Measurements from ENCODE around the gene ADCY5. TPM values are rescaled to one million over a fixed set of nuclear protein-coding genes. Genes with fewer than 3 reads are reported as not detected.

ADCY5 gene
- total RNA-seq, 4 donors from 2014 or later: 3.5 to 44.6 (median 14.5) TPM

DNA sequence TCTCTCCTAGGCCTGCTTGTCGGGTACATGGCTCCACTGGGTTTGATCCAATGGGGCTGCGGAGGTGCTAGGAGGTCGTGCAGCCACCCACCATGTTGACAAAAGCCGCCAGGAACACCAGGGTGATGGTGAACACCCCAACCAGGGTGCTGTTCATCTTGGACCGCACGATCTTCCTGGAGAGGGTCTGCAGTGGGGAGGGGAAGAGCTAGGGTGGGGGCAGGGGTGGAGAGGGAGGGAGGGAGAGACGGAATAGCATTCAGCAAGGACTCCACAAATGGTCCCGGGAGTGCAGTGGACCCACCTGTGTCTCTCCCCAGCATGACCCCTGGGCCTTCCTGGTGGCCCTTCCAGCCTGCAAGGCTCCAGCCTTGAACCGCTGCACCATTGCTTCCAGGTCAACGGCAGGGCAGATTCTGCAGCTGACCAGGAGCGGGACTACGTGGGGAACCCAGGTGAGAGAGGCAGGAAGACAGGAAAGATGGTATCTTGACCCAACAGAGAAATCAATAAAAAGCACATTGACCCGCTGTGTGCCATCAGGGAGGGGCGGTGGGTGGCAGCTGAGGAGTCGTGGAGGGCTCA lies 144.8 kb downstream of the ADCY5 start:
- H3K27ac ChIP-seq: no peak overlapping the region
- TF ChIP-seq POLR2A (IDR thresholded peaks at IDR 0.05): no peak
- TF ChIP-seq, protein P1, sequence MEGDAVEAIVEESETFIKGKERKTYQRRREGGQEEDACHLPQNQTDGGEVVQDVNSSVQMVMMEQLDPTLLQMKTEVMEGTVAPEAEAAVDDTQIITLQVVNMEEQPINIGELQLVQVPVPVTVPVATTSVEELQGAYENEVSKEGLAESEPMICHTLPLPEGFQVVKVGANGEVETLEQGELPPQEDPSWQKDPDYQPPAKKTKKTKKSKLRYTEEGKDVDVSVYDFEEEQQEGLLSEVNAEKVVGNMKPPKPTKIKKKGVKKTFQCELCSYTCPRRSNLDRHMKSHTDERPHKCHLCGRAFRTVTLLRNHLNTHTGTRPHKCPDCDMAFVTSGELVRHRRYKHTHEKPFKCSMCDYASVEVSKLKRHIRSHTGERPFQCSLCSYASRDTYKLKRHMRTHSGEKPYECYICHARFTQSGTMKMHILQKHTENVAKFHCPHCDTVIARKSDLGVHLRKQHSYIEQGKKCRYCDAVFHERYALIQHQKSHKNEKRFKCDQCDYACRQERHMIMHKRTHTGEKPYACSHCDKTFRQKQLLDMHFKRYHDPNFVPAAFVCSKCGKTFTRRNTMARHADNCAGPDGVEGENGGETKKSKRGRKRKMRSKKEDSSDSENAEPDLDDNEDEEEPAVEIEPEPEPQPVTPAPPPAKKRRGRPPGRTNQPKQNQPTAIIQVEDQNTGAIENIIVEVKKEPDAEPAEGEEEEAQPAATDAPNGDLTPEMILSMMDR (IDR thresholded peaks at IDR 0.05): no peak
- H3K9me3 ChIP-seq: no peaks in the 10 kb centered on the region
- no peak overlapping the region for H3K4me3 ChIP-seq
- no peaks in the 10 kb centered on the region for H3K27me3 ChIP-seq
- no peaks in the 10 kb centered on the region for H3K4me1 ChIP-seq
- peaks cover 0 to 15% (median 0%) of the 10 kb centered on the region in 3 donors for H3K36me3 ChIP-seq
- DNase-seq: peak in 1 of 3 donors; percentile 20

DNA sequence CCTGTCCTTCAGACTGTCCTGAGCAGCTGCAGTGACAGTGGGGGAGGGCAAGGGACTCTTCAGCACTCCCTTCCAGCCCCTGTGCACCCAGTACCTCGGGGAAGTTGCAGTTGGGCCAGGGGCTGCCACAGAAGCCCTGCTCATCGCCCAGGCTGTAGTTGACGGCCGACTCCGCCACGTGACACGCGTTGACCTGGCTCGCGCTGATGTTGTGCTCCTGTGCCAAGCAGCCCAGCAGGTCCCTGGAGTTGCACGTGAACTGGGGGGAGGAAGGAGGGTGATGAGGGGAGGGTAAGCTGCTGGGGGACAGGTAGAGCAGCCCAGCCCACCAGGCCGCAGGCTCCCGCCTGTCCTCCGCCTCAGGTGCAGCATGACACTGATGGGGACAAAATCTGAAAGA lies 145.9 kb downstream of the ADCY5 start:
- no peak overlapping the region for H3K4me3 ChIP-seq
- no peaks in the 10 kb centered on the region for H3K4me1 ChIP-seq
- no peaks in the 10 kb centered on the region for H3K9me3 ChIP-seq
- peaks cover 0 to 15% (median 0%) of the 10 kb centered on the region in 3 donors for H3K36me3 ChIP-seq
- no peak overlapping the region for H3K27ac ChIP-seq
- TF ChIP-seq, protein P1 (IDR thresholded peaks at IDR 0.05): no peak
- no peak for TF ChIP-seq POLR2A (IDR thresholded peaks at IDR 0.05)
- peak in 1 of 3 donors; percentile 39 for DNase-seq
- no peaks in the 10 kb centered on the region for H3K27me3 ChIP-seq

DNA sequence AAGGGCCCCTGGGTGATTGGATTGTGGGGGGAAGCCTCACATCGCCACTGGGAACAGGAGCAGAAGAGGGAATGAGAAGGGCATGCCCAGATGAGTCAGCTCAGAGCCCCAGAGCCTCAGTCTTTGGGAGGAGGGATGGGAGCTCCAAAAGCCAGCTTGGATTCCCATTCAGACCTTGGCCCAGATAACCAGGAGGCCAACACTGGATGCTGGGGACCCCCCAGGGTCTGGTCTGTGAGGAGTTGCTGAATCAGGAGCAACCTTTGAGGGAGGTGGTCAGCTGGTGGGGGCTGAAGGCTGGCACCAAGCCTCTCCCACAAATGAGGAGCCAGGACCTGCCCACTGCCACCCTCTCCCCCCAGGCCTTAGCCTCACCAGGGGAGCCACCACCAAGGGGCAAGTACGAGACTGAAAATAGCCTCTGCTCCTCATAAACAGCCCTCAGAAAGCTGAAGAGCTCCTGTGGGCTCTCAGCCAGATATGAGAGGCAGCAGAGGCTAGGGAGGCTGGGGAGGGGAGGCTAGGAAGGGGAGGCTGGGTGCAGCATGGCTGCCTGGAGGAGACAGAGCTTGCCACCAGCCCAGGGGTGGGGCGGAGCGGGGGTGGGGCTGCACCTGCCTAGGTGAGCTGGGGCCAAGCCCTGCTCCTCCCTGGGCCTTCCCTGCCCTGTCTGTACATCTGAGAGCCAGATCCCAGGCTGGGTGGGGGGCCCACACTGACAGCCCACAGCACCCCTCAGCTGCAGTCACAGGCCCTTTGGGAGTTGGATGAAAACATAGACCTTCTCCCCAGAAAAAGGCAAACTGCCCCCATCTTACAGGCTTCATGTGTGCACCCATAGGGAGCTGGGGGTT lies 147.3 kb downstream of the ADCY5 start:
- H3K36me3 ChIP-seq: peaks cover 0 to 15% (median 0%) of the 10 kb centered on the region in 3 donors

DNA sequence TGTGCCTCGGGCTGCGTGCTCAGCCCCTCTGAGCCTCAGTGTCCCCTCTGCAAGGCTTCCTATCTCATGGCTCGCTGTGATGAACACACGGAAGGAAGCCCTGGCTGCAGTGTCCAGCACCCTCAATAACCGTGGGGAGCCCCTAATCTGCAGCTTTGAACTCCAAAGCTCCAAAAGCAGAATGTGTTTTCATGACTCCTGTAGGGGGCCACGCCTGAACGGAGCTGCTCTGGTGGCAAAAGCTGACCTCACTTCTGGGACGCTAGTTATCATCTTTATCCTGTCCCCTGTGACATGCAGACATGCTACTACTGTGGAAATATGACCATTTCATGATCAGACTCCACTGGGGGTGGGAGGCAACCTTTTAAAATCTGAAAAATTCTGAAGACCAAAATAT lies 148.3 kb downstream of the ADCY5 start:
- no peak for DNase-seq
- Histone ChIP-seq H3K27ac (no peak overlapping the region), H3K9me3 (no peaks in the 10 kb centered on the region), H3K4me1 (no peaks in the 10 kb centered on the region), H3K4me3 (no peak overlapping the region), H3K36me3 (peaks cover 0 to 15% (median 0%) of the 10 kb centered on the region in 3 donors), H3K27me3 (no peaks in the 10 kb centered on the region)
- TF ChIP-seq, protein P1 (IDR thresholded peaks at IDR 0.05): no peak
- no peak for TF ChIP-seq POLR2A (IDR thresholded peaks at IDR 0.05)

More for the DNA sequence above, 147.3 kb downstream of the ADCY5 start:
- Histone ChIP-seq H3K4me1 (no peaks in the 10 kb centered on the region), H3K27ac (no peak overlapping the region), H3K9me3 (no peaks in the 10 kb centered on the region), H3K27me3 (no peaks in the 10 kb centered on the region), H3K4me3 (no peak overlapping the region)
- TF ChIP-seq POLR2A (IDR thresholded peaks at IDR 0.05): no peak
- TF ChIP-seq, protein P1 (IDR thresholded peaks at IDR 0.05): no peak
- DNase-seq: peak in 1 of 3 donors; percentile 24

DNA sequence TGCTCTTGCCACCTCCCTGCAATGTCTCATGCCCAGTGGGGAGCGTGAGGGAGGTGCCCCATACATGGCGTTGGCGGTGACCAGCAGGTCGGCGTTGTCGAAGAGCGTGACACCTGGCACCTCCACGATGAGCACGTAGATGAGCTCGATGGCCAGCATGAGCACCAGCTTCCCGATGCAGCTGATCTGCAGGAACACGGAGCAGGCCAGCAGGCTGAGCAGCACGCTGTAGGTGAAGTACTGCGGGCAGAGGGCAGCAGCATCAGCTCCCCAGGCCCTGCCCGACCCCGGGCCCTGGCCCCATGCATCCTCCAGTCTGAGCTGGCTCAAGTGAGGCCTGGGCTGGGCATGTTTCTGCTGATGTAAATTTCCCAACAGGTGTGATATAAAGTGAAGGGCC lies 148.8 kb downstream of the ADCY5 start:
- Histone ChIP-seq H3K27ac (no peak overlapping the region), H3K36me3 (peaks cover 0 to 15% (median 0%) of the 10 kb centered on the region in 3 donors), H3K27me3 (no peaks in the 10 kb centered on the region), H3K9me3 (no peaks in the 10 kb centered on the region), H3K4me3 (no peak overlapping the region), H3K4me1 (no peaks in the 10 kb centered on the region)
- DNase-seq: peak in 1 of 3 donors; percentile 30
- TF ChIP-seq, protein P1 (IDR thresholded peaks at IDR 0.05): no peak
- TF ChIP-seq POLR2A (IDR thresholded peaks at IDR 0.05): no peak

Data from Peyer's patch (tissue), 4 donors.